GM12864 (cell line): ENCODE results near the gene CXCL14.

ENCODE experiments used
- DNase-seq: peaks from one replicate; pipeline ENCODE4 v3.0.0-alpha.2; 2011; ENCODE audit warnings: low read depth
- H3K4me3 ChIP-seq: 2 replicates; pipeline ENCODE4 v1.5.1; 2011; ENCODE audit warnings: mild to moderate bottlenecking, low read depth, low read length, control low read depth
- CTCF ChIP-seq: IDR thresholded peaks from 2 replicates; pipeline ENCODE4 v1.5.1; 2011; ENCODE audit warnings: low read depth, mild to moderate bottlenecking, moderate library complexity, low read length, control low read depth, inconsistent platforms; ENCODE audit errors: missing control alignments

Gene CXCL14

GRCh38 chr5:135604056-135604455 lies 25.3 kb upstream of the CXCL14 start:
- H3K4me3 ChIP-seq = no peak overlapping the region
- TF ChIP-seq CTCF = no peak
- DNase-seq = no peak

GRCh38 chr5:135602882-135603721 lies 24.3 kb upstream of the CXCL14 start:
- no peak for DNase-seq
- TF ChIP-seq CTCF = no peak
- H3K4me3 ChIP-seq = no peak overlapping the region

GRCh38 chr5:135601466-135601865 lies 22.7 kb upstream of the CXCL14 start:
- H3K4me3 ChIP-seq = no peak overlapping the region
- no peak for DNase-seq
- no peak for TF ChIP-seq CTCF

- no peak for DNase-seq
- no peak for TF ChIP-seq CTCF
- no peak overlapping the region for H3K4me3 ChIP-seq
Measured at GRCh38 chr5:135600971-135601381, 22.2 kb upstream of the CXCL14 start.

GRCh38 chr5:135600152-135600570 lies 21.4 kb upstream of the CXCL14 start:
- no peak overlapping the region for H3K4me3 ChIP-seq
- DNase-seq = no peak
- TF ChIP-seq CTCF = no peak

GRCh38 chr5:135599421-135600151 lies 20.8 kb upstream of the CXCL14 start:
- H3K4me3 ChIP-seq = no peak overlapping the region
- DNase-seq = no peak
- no peak for TF ChIP-seq CTCF
